C4-2B (cell line): ENCODE results near the gene ZNF365.

Experiments
- CTCF ChIP-seq: fragments of 450-650 bp; conservative IDR thresholded peaks from 2 replicates; pipeline ENCODE4 v1.5.1; 2017; ENCODE audit warnings: mild to moderate bottlenecking
- ZFX ChIP-seq: fragments of 450-650 bp; IDR thresholded peaks from 2 replicates; pipeline ENCODE4 v1.6.1; 2017

- no peak for TF ChIP-seq CTCF
- TF ChIP-seq ZFX: no peak
Measured at GRCh38 chr10:62376071-62377025, 2.2 kb downstream of the ZNF365 start.
